HL-60 (cell line): Measurements from ENCODE around the gene ATP1A2.

Experiments
- DNase-seq, 2 experiments: peaks; one replicate each; pipeline ENCODE4 v3.0.0-alpha.2; 2010 to 2020; ENCODE audit warnings: low read depth in 1 of 2, low spot score in 1 of 2
- H3K27ac ChIP-seq: fragments of 250-450 bp; sonication (Bioruptor Pico); replicated peaks from 2 replicates; pipeline ENCODE4 v1.5.1; 2020; ENCODE audit warnings: mild to moderate bottlenecking, moderate library complexity
- H3K27me3 ChIP-seq: fragments of 250-450 bp; sonication (Bioruptor Pico); 2 replicates; pipeline ENCODE4 v1.5.1; 2021; ENCODE audit warnings: mild to moderate bottlenecking, moderate library complexity; ENCODE audit not compliant: insufficient read depth, poor library complexity, severe bottlenecking
- H3K4me3 ChIP-seq: replicated peaks from 2 replicates; pipeline ENCODE4 v1.5.1; 2011; ENCODE audit warnings: mild to moderate bottlenecking, control low read depth, low read length; ENCODE audit not compliant: insufficient read depth
- CTCF ChIP-seq: IDR thresholded peaks from one replicate; pipeline ENCODE4 v1.5.1; 2011; ENCODE audit warnings: low read length, control low read depth, inconsistent platforms; ENCODE audit not compliant: insufficient read depth
- GABPA ChIP-seq: IDR thresholded peaks from 2 replicates; pipeline ENCODE4 v1.6.1; 2012; ENCODE audit warnings: low read depth
- POLR2AphosphoS5 ChIP-seq: IDR thresholded peaks from 2 replicates; pipeline ENCODE4 v1.6.1; 2012; ENCODE audit warnings: low read depth
- REST ChIP-seq: IDR thresholded peaks from 2 replicates; pipeline ENCODE4 v1.6.1; 2012; ENCODE audit warnings: low read depth; ENCODE audit not compliant: insufficient replicate concordance
- SPI1 ChIP-seq: IDR thresholded peaks from 2 replicates; pipeline ENCODE4 v1.6.1; 2012; ENCODE audit warnings: low read depth, mild to moderate bottlenecking, borderline replicate concordance

The ATP1A2 gene

GRCh38 chr1:160151303-160151702 lies 35.7 kb downstream of the ATP1A2 start, which contains the start of gene ATP1A4:
ATP1A4 (plus strand) TSS chr1:160151603; CDS start chr1:160152041, 438 bp downstream.
- TF ChIP-seq REST = no peak
- no peak for TF ChIP-seq GABPA
- TF ChIP-seq SPI1 = no peak
- TF ChIP-seq POLR2AphosphoS5 = no peak
- TF ChIP-seq CTCF = no peak
- Histone ChIP-seq H3K27ac (no peak within 1 kb of the TSS), H3K27me3 (no peaks in the 10 kb centered on the region), H3K4me3 (no peak within 1 kb of the TSS)
- DNase-seq = no peak

- TF ChIP-seq REST = no peak
- peak; percentile 93 for TF ChIP-seq SPI1
- DNase-seq = peak in 1 of 2 experiments; percentile 38
- Histone ChIP-seq H3K27ac (no peak overlapping the region), H3K27me3 (no peaks in the 10 kb centered on the region), H3K4me3 (no peak overlapping the region)
Observed at GRCh38 chr1:160154790-160155189, 39.2 kb downstream of the ATP1A2 start.

GRCh38 chr1:160156361-160156760 lies 40.8 kb downstream of the ATP1A2 start:
- TF ChIP-seq SPI1 (no peak), POLR2AphosphoS5 (no peak), REST (no peak), GABPA (no peak), CTCF (no peak)
- DNase-seq = no peak
- Histone ChIP-seq H3K4me3 (no peak overlapping the region), H3K27ac (no peak overlapping the region), H3K27me3 (no peaks in the 10 kb centered on the region)

GRCh38 chr1:160157174-160157573 lies 41.6 kb downstream of the ATP1A2 start:
- TF ChIP-seq REST = no peak
- TF ChIP-seq CTCF = no peak
- TF ChIP-seq SPI1 = no peak
- TF ChIP-seq POLR2AphosphoS5 = no peak
- no peak for TF ChIP-seq GABPA
- H3K27ac ChIP-seq = no peak overlapping the region
- DNase-seq = no peak
- no peaks in the 10 kb centered on the region for H3K27me3 ChIP-seq
- no peak overlapping the region for H3K4me3 ChIP-seq
